K562 (cell line): ENCODE measurements around the gene TAF4. TPM values are rescaled to one million over a fixed set of nuclear protein-coding genes. Genes with fewer than 3 reads are reported as not detected.

Source experiments
- ATAC-seq: fragments of 200-7000 bp; cut with Tn5 transposase; 3 replicates; pipeline ENCODE4 v1.9.1; 2020; ENCODE audit warnings: moderate library complexity
- BruUV-seq: library from RNA; stranded (reverse); fragments of 400-500 nt; replicated peaks from 2 replicates; lab custom pipeline; 2021; lab: Mats Ljungman, UMichigan
- CTCF ChIA-PET: fragments of 300-600 bp; formaldehyde crosslinking; extraction: SDS; loops from one replicate; lab custom pipeline; 2021; ENCODE audit warnings: low intra/inter-chr PET ratio; lab: Yijun Ruan, JAX
- POLR2A ChIA-PET: fragments of 300-600, 350-650 bp; sonication (Branson Sonifier 250); formaldehyde crosslinking; extraction: SDS; loops from one replicate; lab custom pipeline; 2021; ENCODE audit warnings: antibody characterized with exemption, inconsistent platforms; lab: Yijun Ruan, JAX
- DNase-seq, 4 experiments: peaks; one replicate each; pipeline versions ENCODE4 v3.0.0 to v3.0.0-alpha.2; 2011 to 2018; ENCODE audit warnings: low spot score in 3 of 4, mixed read lengths in 3 of 4; ENCODE audit errors: extremely low read depth in 1 of 4
- FAIRE-seq: peaks from 2 replicates; lab custom pipeline; 2011; peaks lifted over from hg19 to GRCh38; lab: Jason Lieb, UNC
- H2AFZ ChIP-seq: 2 replicates; pipeline ENCODE4 v1.6.0; 2011; ENCODE audit warnings: low read depth, low read length, control low read depth, inconsistent platforms
- H3K27ac ChIP-seq: fragments of 200-600 bp; 3 replicates; pipeline ENCODE4 v1.8.0; 2011; ENCODE audit warnings: low read depth, mild to moderate bottlenecking, control low read depth, inconsistent platforms, low read length, moderate library complexity, mixed read lengths; ENCODE audit errors: extremely low read depth
- H3K27me3 ChIP-seq, 2 experiments: fragments of 300-600 bp in 1 of 2; 2 replicates in 1 of 2; 3 replicates in 1 of 2; pipeline versions ENCODE4 v1.6.0 to v1.8.0; 2011; ENCODE audit warnings: inconsistent platforms in 2 of 2, low read length in 2 of 2, mild to moderate bottlenecking in 1 of 2, mixed read lengths in 1 of 2, moderate library complexity in 1 of 2; ENCODE audit not compliant: control insufficient read depth in 2 of 2, insufficient read depth in 2 of 2
- H3K36me3 ChIP-seq: fragments of 300-600 bp; 3 replicates; pipeline ENCODE4 v1.8.0; 2011; ENCODE audit warnings: mild to moderate bottlenecking, low read length, inconsistent platforms; ENCODE audit not compliant: control insufficient read depth, insufficient read depth
- H3K4me1 ChIP-seq, 2 experiments: fragments of 200-600 bp in 1 of 2; replicated peaks in 1 of 2; 2 replicates in 1 of 2; 3 replicates in 1 of 2; pipeline versions ENCODE4 v1.5.1 to v1.8.0; 2011; ENCODE audit warnings: inconsistent platforms in 2 of 2, low read length in 2 of 2, mild to moderate bottlenecking in 1 of 2, mixed read lengths in 1 of 2, moderate library complexity in 1 of 2; ENCODE audit not compliant: control insufficient read depth in 2 of 2, insufficient read depth in 2 of 2
- H3K4me2 ChIP-seq: 2 replicates; pipeline ENCODE4 v1.6.1; 2011; ENCODE audit warnings: low read length, control low read depth, inconsistent platforms, mixed read lengths; ENCODE audit not compliant: insufficient read depth
- H3K4me3 ChIP-seq: fragments of 200-600 bp; sonication (generic), shearing (Covaris generic); 2 replicates; pipeline ENCODE4 v1.5.1; 2016; ENCODE audit warnings: control low read depth, inconsistent platforms
- H3K79me2 ChIP-seq: fragments of 200-600 bp; 3 replicates; pipeline ENCODE4 v1.8.0; 2011; ENCODE audit warnings: low read length, inconsistent platforms; ENCODE audit not compliant: control insufficient read depth, insufficient read depth
- H3K9ac ChIP-seq, 2 experiments: 2 replicates each; pipeline versions ENCODE4 v1.6.0 to v1.6.1; 2011; ENCODE audit warnings: low read depth in 2 of 2, low read length in 2 of 2, control low read depth in 1 of 2, inconsistent platforms in 1 of 2, mild to moderate bottlenecking in 1 of 2, mixed read lengths in 1 of 2; ENCODE audit not compliant: insufficient read depth in 1 of 2
- H3K9me1 ChIP-seq: one replicate; pipeline ENCODE4 v1.6.0; 2011; ENCODE audit warnings: inconsistent platforms, mild to moderate bottlenecking, low read length, moderate library complexity; ENCODE audit not compliant: control insufficient read depth, insufficient read depth
- H3K9me3 ChIP-seq: replicated peaks from 2 replicates; pipeline ENCODE4 v1.5.1; 2011; ENCODE audit warnings: low read depth, low read length, inconsistent platforms; ENCODE audit not compliant: control insufficient read depth, insufficient read depth
- H4K20me1 ChIP-seq: replicated peaks from 2 replicates; pipeline ENCODE4 v1.6.1; 2011; ENCODE audit warnings: low read length, inconsistent platforms, mixed read lengths; ENCODE audit not compliant: control insufficient read depth, insufficient read depth
- ASH1L ChIP-seq: fragments of 450-650 bp; IDR thresholded peaks from 2 replicates; pipeline ENCODE4 v1.6.1; 2018; ENCODE audit warnings: borderline replicate concordance, mild to moderate bottlenecking, low read depth; ENCODE audit not compliant: partially characterized antibody
- OTX1 ChIP-seq: fragments of 450-650 bp; formaldehyde crosslinking; IDR thresholded peaks from 2 replicates; pipeline ENCODE4 v1.4.0; 2022; ENCODE audit warnings: mild to moderate bottlenecking
- RCOR1 ChIP-seq, 2 experiments: IDR thresholded peaks; 2 replicates each; pipeline ENCODE4 v1.6.1; 2012; ENCODE audit warnings: low read depth in 2 of 2, low read length in 2 of 2, borderline replicate concordance in 1 of 2, improper control_type of control experiment in 1 of 2
- ZNF384 ChIP-seq: IDR thresholded peaks from 2 replicates; pipeline ENCODE4 v1.6.1; 2012; ENCODE audit warnings: low read depth, low read length, improper control_type of control experiment
- WGBS: fragments of 100-300 bp; shearing (Covaris generic); methylation state at CpG from one replicate; pipeline ENCODE4 v1.1.6; 2016; ENCODE audit warnings: low coverage, mixed read lengths; ENCODE audit not compliant: insufficient coverage; ENCODE audit errors: missing lambda C conversion rate; 5-methylcytosine and 5-hydroxymethylcytosine counted together
- in situ Hi-C: fragments of 300-500 bp; cut with MboI; formaldehyde crosslinking; loops from 4 replicates; pipeline ENCODE4 v1.15.0; 2018; ENCODE audit warnings: inconsistent platforms, mixed read lengths
- intact Hi-C: fragments of 100-400 bp; cut with micrococcal nuclease; formaldehyde crosslinking; loops from 2 replicates; pipeline ENCODE4 v1.14.2; 2022
- polyA plus RNA-seq, 8 experiments: library from polyadenylated mRNA; depleted of rRNA in 4 of 8; stranded (reverse) in 5 of 8; unstranded in 3 of 8; fragments of >200 nt; fragmentation: Nextera tagmentation in 2 of 8; fragmentation: Illumina TruSeq in 1 of 8; extraction: Ambion mirVana in 2 of 8; extraction: Trizol in 1 of 8; gene quantifications; 2 replicates each; pipeline versions ENCODE4 v1.2.1 to v1.2.3, GENCODE V29; 2011 to 2014; ENCODE audit warnings: inconsistent platforms in 1 of 8, missing spikeins in 1 of 8
- total RNA-seq, 7 experiments: library from RNA; depleted of rRNA in 6 of 7; stranded (reverse); fragments of >200 nt in 6 of 7; fragmentation: Illumina TruSeq in 2 of 7; extraction: Trizol in 2 of 7; gene quantifications; 2 replicates each; pipeline versions ENCODE4 v1.2.1 to v1.2.3, GENCODE V29; 2011 to 2021; ENCODE audit warnings: low replicate concordance in 1 of 7
- TF ChIP-seq, protein P1 (sequence below): sonication (generic); formaldehyde crosslinking; IDR thresholded peaks from 2 replicates; pipeline ENCODE4 v1.5.0; 2020; ENCODE audit warnings: missing genetic modification reagents

TAF4 gene
- total and polyA plus RNA-seq, 9 of the 15 experiments (the other 6 are each of a cell fraction or from before 2014, with no cell fraction given), result 0.44 to 28.3 (median 5.6) TPM

DNA sequence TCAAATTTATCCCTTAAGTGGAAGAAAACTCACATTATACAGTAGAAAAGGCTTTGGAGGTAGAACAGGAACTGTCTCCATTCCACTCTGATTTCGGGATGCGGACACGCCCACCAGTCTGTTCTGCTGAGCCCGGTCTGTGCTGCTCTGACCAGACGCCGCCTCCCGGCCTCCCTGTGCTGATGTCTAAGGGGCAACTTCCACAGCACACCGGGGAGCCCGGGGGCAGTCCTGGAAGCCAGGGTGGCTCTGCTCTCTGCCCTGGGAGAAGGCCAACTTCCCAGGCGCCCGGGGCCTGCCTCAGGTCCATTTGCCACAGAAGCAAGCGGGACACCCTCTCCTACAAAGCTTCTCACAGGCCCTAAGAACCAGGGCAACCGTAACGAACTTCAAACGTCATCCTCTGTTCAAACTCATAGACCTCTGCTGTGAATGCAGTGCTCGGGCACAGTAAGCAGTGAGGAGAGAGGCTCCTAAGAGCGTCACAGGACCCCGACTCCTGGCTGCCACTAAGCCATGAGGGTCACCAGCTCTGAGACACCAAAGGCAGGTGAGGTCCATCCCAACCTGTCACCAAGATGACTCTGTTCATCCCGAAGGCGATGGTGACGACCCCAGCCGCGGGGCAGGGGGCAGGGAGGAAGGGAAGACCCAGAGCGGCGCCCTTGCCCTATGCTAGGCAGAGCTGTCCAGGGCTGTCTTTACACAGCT lies 5.6 kb downstream of the TAF4 start:
- Histone ChIP-seq H3K36me3 (peaks cover 42% of the 10 kb centered on the region), H3K27ac (no peak overlapping the region), H3K27me3 (no peaks in the 10 kb centered on the region), H3K79me2 (peaks cover 81% of the 10 kb centered on the region), H2AFZ (no peak overlapping the region), H3K9me3 (no peaks in the 10 kb centered on the region), H3K9ac (peak overlapping the region in 1 of 2 experiments; percentile 68; a peak in 2 of 4 replicates), H3K4me2 (no peak overlapping the region), H4K20me1 (peaks cover 46% of the 10 kb centered on the region), H3K9me1 (peaks cover 12% of the 10 kb centered on the region), H3K4me3 (no peak overlapping the region), H3K4me1 (peaks cover 12 to 31% of the 10 kb centered on the region in 2 experiments)
- TF ChIP-seq RCOR1 (IDR thresholded peaks at IDR 0.05; ENCODE audit: borderline replicate concordance in 1 of 2, low read depth in 2 of 2, low read length in 2 of 2), result no peak
- no peak for TF ChIP-seq ZNF384
- no peak for TF ChIP-seq ASH1L
- no peak for ATAC-seq
- in situ Hi-C loops, result no loop called here
- 87% methylated on average over 19 of the region's 25 CpGs for WGBS
- intact Hi-C loops, result loop anchor here (5.0 kb wide), 1 partner anchor 33 kb away; no protein-coding TSS in a partner anchor
- CTCF ChIA-PET, result no interaction called here
- no TSS peak for BruUV-seq
- DNase-seq, result peak in 1 of 4 experiments; percentile 8
- POLR2A ChIA-PET, result interaction anchor here (0.8 to 0.9 kb wide), 3 partner anchors 11 to 76 kb away, joined by 3 to 5 read pairs (median 4); no protein-coding TSS in a partner anchor
- FAIRE-seq, result no peak

DNA sequence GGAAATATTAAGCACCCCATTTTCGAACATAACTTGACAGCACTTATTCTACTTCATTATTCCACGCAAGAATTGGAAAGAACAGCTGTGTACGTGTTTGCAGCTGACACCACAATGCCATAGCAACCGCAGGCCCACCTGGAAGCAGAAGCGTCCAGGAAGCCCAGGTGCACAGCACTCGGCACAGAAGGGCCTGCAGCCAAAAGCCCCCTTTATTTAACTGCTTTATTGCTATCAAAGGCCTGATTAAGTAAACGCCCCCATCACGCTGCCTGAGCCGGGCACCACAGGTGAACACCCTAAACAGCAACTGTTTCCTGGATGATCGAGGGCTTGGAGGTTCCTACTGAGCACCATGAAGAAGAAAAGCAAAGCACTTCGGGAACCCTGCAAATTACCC lies 6.3 kb downstream of the TAF4 start:
- Histone ChIP-seq H3K27me3 (no peaks in the 10 kb centered on the region), H3K4me1 (peaks cover 12 to 31% of the 10 kb centered on the region in 2 experiments), H2AFZ (no peak overlapping the region), H3K36me3 (peaks cover 45% of the 10 kb centered on the region), H3K9ac (no peak overlapping the region), H3K27ac (no peak overlapping the region), H4K20me1 (peaks cover 46% of the 10 kb centered on the region), H3K9me3 (no peaks in the 10 kb centered on the region), H3K79me2 (peaks cover 87% of the 10 kb centered on the region), H3K4me3 (no peak overlapping the region), H3K9me1 (peaks cover 12% of the 10 kb centered on the region), H3K4me2 (no peak overlapping the region)
- no TSS peak for BruUV-seq
- ATAC-seq (no peak), DNase-seq (no peak), FAIRE-seq (no peak)
- WGBS, result 92% methylated on average over 9 of the region's 11 CpGs
- ChIA-PET POLR2A (interaction anchor here (0.9 kb wide), 1 partner anchor 14 kb away, joined by 3 read pairs; no protein-coding TSS in a partner anchor), CTCF (no interaction called here)
- in situ Hi-C loops (no loop called here), intact Hi-C loops (no loop called here)
- TF ChIP-seq, protein P1, sequence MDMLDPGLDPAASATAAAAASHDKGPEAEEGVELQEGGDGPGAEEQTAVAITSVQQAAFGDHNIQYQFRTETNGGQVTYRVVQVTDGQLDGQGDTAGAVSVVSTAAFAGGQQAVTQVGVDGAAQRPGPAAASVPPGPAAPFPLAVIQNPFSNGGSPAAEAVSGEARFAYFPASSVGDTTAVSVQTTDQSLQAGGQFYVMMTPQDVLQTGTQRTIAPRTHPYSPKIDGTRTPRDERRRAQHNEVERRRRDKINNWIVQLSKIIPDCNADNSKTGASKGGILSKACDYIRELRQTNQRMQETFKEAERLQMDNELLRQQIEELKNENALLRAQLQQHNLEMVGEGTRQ (CRISPR knock-in tag), result no peak
- no peak for TF ChIP-seq OTX1 (CRISPR knock-in tag)
